Fibroblast of villous mesenchyme (primary cell): Measurements from ENCODE around the gene CBX7. TPM values are rescaled to one million over a fixed set of nuclear protein-coding genes. Genes with fewer than 3 reads are reported as not detected.

ENCODE experiments used
- DNase-seq: peaks from one replicate; pipeline ENCODE4 v3.0.0-alpha.2; 2010; ENCODE audit warnings: low read depth
- H3K4me3 ChIP-seq: 2 replicates; pipeline ENCODE4 v1.5.1; 2011; ENCODE audit warnings: low read depth, mild to moderate bottlenecking, low read length
- CTCF ChIP-seq: IDR thresholded peaks from 2 replicates; pipeline ENCODE4 v1.5.1; 2012; ENCODE audit warnings: low read depth, mild to moderate bottlenecking, low read length; ENCODE audit not compliant: insufficient read depth
- total RNA-seq: library from RNA; depleted of rRNA; stranded (reverse); fragments of >200 nt; gene quantifications from 2 replicates; pipeline ENCODE4 v1.2.3, GENCODE V29; 2012

Gene CBX7
- total RNA-seq, 1 donor: 5.2 TPM

- DNase-seq: no peak
- H3K4me3 ChIP-seq: peak overlapping the region; percentile 61
- no peak for TF ChIP-seq CTCF
These were observed 6.0 kb downstream of the CBX7 start for GRCh38 chr22:39146256-39147101.

- DNase-seq: peak; percentile 70
- H3K4me3 ChIP-seq: peak overlapping the region; percentile 95
- no peak for TF ChIP-seq CTCF
These were observed 8.2 kb downstream of the CBX7 start for GRCh38 chr22:39144101-39144767.

GRCh38 chr22:39142088-39142680 is 10.3 kb downstream of the CBX7 start:
- no peak for DNase-seq
- TF ChIP-seq CTCF: no peak
- H3K4me3 ChIP-seq: no peak overlapping the region

- DNase-seq: no peak
- TF ChIP-seq CTCF: no peak
- no peak overlapping the region for H3K4me3 ChIP-seq
These were observed 12.5 kb downstream of the CBX7 start for GRCh38 chr22:39139933-39140332.

GRCh38 chr22:39138357-39138997 is 14.0 kb downstream of the CBX7 start:
- no peak overlapping the region for H3K4me3 ChIP-seq
- DNase-seq: no peak
- no peak for TF ChIP-seq CTCF

- H3K4me3 ChIP-seq: no peak overlapping the region
- TF ChIP-seq CTCF: no peak
- no peak for DNase-seq
These were observed 16.2 kb downstream of the CBX7 start for GRCh38 chr22:39136317-39136716.
